ENCODE results near the gene RGS19.

DNA sequence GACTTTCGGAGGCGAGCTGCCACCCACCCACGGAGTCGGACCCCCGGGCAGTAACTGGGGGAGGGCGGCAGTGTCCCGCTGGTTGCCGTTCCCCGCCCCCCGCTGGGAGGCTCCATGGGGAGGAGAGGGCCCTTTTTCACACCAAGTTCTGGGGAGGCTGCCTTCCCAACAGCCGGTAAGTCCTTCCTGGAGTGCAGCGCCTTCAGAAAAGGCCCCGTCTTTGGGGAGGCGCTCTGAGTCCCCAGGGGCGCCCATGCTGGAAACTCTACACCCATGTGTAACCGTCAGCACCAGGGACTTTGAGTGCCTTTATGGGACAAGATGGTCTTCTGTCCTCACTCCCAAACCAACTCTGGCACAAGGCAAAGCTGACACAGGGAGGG lies 29.4 kb downstream of the RGS19 start:
- TF ChIP-seq POLR2A (IDR thresholded peaks at IDR 0.05) = no peak
- TF ChIP-seq, protein P1, sequence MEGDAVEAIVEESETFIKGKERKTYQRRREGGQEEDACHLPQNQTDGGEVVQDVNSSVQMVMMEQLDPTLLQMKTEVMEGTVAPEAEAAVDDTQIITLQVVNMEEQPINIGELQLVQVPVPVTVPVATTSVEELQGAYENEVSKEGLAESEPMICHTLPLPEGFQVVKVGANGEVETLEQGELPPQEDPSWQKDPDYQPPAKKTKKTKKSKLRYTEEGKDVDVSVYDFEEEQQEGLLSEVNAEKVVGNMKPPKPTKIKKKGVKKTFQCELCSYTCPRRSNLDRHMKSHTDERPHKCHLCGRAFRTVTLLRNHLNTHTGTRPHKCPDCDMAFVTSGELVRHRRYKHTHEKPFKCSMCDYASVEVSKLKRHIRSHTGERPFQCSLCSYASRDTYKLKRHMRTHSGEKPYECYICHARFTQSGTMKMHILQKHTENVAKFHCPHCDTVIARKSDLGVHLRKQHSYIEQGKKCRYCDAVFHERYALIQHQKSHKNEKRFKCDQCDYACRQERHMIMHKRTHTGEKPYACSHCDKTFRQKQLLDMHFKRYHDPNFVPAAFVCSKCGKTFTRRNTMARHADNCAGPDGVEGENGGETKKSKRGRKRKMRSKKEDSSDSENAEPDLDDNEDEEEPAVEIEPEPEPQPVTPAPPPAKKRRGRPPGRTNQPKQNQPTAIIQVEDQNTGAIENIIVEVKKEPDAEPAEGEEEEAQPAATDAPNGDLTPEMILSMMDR (IDR thresholded peaks at IDR 0.05) = no peak
